GM21825 (cell line): ENCODE measurements around the gene AUTS2.
A peak's percentile ranks its signal among the peaks of the same experiment; 100 is the strongest.

ENCODE experiments used
- ATAC-seq: cut with Tn5 transposase; IDR thresholded peaks from one replicate; pipeline ENCODE4 v1.9.1; 2021; ENCODE audit warnings: mild to moderate bottlenecking, moderate library complexity; ENCODE audit not compliant: unreplicated experiment

Gene AUTS2

GRCh38 chr7:70316745-70317144, 718.5 kb downstream of the AUTS2 start:
- ATAC-seq, result no peak

- ATAC-seq, result no peak
These were observed 719.1 kb downstream of the AUTS2 start for GRCh38 chr7:70317356-70317755.

- ATAC-seq, result no peak
These were observed 720.2 kb downstream of the AUTS2 start for GRCh38 chr7:70318511-70318910.

- no peak for ATAC-seq
These were observed 720.8 kb downstream of the AUTS2 start for GRCh38 chr7:70319057-70319456.

DNA sequence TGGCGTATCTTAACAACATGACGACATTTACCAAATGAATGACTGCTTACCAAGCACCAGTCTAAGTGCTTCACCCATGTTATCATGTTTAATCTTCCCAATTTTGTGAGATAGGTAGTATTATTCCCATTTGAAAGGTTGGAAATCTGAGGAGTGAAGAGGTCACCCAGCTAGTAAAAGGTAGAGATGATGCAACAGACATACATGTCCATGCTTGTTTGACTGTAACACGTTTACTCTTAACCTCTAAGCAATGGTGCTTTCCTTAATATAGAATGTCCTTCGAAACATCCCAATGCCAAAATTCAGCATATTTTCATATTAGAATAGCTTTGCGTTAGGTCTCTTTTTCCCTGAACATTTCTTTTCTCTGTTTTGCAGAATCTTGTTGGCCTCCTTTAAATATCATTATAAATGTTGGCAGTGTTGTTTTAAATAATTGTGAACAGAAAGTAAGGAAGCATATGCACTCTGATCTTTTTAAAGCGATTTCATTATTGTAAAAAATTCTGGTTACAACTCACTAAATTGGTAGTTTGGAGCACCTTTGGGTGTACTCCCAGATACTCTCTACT, 722.8 kb downstream of the AUTS2 start:
- no peak for ATAC-seq

GRCh38 chr7:70322856-70323255, 724.6 kb downstream of the AUTS2 start:
- no peak for ATAC-seq

- no peak for ATAC-seq
These were observed 727.3 kb downstream of the AUTS2 start for GRCh38 chr7:70325509-70326101.

- no peak for ATAC-seq
These were observed 736.0 kb downstream of the AUTS2 start for GRCh38 chr7:70334295-70334694.

GRCh38 chr7:70334871-70335270, 736.6 kb downstream of the AUTS2 start:
- no peak for ATAC-seq

- ATAC-seq, result no peak
These were observed 738.3 kb downstream of the AUTS2 start for GRCh38 chr7:70336536-70336935.

- no peak for ATAC-seq
These were observed 739.7 kb downstream of the AUTS2 start for GRCh38 chr7:70338015-70338414.

DNA sequence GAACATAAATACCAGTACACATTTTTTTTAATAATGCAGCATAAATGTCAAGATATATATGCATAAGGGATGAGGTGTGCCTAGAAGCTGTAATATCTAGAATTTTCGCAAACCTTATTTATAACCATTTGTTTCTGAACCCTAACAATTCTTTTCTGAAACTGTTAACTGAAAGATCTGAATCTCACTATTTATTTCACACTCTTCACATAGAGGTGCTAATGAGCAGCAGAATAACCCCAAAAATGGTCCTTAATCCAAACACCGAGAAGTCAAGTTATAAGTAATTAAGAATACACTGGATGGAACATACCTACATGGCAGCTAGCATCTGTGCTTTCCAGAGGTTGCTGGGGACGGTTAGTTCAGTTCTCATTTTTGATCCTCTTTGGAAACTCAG, 742.0 kb downstream of the AUTS2 start:
- ATAC-seq, result no peak

- ATAC-seq, result no peak
These were observed 743.2 kb downstream of the AUTS2 start for GRCh38 chr7:70341446-70341845.

GRCh38 chr7:70343519-70343918, 745.2 kb downstream of the AUTS2 start:
- ATAC-seq, result no peak

DNA sequence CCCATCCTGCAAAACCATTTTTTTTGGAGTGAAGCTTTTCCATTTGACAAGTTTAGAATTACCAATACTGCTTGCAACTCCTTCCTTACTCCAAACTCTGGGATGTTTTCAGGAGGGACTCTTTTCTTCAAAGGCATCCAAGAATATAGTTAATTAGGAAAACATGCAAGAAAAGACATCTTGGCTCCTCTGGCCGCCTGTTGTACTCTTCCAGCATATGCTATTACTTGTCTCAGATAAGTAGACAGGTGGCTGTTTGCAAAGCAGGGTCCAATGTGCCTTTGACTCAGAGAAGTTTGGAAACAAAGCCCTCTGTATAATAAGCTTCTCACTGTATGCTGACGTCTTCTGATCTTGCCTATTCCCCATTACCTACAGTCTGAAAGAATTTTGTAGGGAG, 746.5 kb downstream of the AUTS2 start:
- no peak for ATAC-seq

DNA sequence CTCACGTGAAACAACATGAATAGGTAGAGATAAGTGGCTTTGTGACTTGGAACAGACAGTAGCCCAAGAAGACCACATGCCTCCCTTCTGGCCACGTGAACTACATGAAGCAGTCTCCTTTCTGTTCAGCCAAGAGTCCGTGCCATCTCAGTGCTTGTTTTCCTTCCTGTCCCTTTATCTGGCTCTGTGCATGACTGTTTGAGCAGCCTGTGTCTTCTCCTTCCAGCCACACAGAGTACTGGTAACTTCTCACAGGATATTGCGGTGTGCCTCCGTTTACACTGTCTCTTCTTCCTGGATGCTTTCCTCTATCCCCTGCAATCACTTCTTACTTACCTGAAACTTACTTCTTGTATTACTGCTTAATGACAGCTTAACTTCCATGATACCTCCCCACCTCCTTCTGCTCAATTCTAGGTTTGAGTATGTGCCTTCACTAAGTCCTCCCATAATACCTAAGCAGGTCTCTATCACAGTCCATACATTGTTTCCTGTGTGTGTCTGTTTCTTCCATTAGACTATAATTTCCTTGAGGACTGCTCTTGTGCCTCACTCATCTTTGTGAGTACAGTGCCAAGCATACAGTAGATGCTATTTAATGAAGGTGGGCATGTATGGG, 748.7 kb downstream of the AUTS2 start:
- no peak for ATAC-seq

DNA sequence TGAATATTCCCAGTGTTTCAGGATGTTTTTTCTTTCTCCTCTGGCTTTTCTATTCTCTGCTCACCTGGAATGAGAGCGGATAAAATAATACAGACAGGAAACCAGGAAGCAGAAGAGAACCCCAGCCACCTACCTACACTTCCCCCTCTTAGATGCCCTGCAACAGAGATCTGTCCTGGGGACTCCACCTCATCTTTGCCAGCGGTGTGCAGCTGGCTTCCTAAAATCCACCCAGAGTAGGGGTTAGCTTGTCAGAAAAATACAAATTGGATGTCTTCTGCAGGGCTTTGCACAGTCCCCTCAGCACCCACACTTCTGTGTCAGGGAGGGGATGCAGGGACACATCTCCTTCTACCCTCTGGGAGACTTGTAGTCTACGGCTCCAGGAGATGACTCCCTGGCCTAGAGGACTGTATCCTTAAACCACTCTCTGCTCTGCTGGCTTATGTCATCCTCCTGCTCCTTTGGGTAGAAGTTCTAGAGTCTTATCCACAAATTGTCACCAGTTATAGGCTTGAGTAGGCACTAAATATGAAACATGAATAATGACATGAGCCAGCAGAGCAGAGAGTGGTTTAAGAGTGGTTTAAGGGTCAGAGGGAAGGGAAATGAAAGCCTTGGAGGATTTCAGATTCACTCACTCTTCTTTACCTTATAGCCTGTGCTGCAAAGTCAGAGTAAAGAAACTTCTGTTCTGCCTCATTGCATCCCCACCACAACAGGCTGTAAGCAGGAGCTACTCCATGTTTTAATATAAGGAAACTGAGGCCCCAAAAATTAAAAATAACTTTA, 749.4 kb downstream of the AUTS2 start:
- ATAC-seq, result peak; percentile 97

- ATAC-seq, result no peak
These were observed 750.8 kb downstream of the AUTS2 start for GRCh38 chr7:70349031-70349430.

DNA sequence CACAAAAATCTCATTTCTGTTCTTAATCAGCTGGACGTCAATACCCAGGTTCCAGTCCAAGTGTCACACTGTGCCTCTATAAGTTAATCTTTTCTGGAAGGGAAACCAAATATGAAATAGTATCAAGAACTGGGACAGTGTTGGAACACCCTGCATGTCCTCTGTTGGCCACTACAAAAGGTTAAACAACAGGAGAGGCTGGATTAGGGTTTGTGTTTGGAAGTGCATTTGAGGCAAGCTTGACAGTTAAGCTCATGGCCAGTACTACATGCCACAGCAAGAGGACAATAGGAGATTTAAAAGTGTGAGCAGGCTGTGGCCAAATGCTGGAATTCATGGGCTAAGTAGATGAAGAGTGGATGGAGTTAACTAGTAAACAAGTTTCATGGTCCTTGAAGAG, 751.5 kb downstream of the AUTS2 start:
- ATAC-seq, result no peak

DNA sequence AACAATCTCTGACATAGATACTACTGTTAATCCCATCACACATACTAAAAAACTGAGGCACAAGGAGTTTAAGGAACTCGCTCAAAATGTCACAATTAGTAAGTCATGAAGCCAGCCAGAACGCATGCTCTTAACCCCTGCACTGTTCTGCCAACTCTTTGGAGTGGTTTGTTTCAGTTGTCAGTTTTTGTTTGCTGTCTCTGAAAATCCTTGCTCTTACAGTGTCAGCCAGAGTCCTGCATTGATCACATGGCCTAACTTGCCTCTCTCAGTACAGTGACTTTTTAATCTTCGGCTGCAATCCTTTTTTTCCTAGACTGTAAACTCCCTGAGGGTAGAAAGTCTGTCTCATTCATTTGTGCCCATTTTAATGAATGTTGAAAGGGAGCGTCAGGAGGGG, 753.8 kb downstream of the AUTS2 start:
- no peak for ATAC-seq

- ATAC-seq, result no peak
These were observed 754.6 kb downstream of the AUTS2 start for GRCh38 chr7:70352906-70353305.
